Esophagus muscularis mucosa (tissue), 4 donors: ENCODE measurements around the gene HSPB6. TPM values are rescaled to one million over a fixed set of nuclear protein-coding genes. Genes with fewer than 3 reads are reported as not detected.

ENCODE experiments used
- DNase-seq: peaks from one replicate; pipeline ENCODE4 v3.0.0-alpha.2; 2017; ENCODE audit errors: extremely low spot score
- H3K27ac ChIP-seq, 4 donors: fragments of 200-600 bp; sonication (generic); replicated peaks in 1 of 4; 1 replicate in 3 of 4; 2 replicates in 1 of 4; pipeline ENCODE4 v1.5.1; 2016 to 2019; ENCODE audit warnings: mild to moderate bottlenecking in 1 of 4
- H3K27me3 ChIP-seq, 4 donors: fragments of 200-600 bp; sonication (generic); one replicate each; pipeline versions ENCODE4 v1.5.1 to v1.6.0; 2016 to 2019
- H3K36me3 ChIP-seq, 4 donors: fragments of 200-600 bp; sonication (generic); one replicate each; pipeline ENCODE4 v1.5.1; 2016 to 2019
- H3K4me1 ChIP-seq, 4 donors: fragments of 200-600 bp; sonication (generic); one replicate each; pipeline ENCODE4 v1.5.1; 2016 to 2019
- H3K4me3 ChIP-seq, 4 donors: fragments of 200-600 bp; sonication (generic); 1 replicate in 2 of 4; 2 replicates in 2 of 4; pipeline ENCODE4 v1.5.1; 2016 to 2019; ENCODE audit warnings: mild to moderate bottlenecking in 4 of 4, moderate library complexity in 1 of 4
- H3K9me3 ChIP-seq, 4 donors: fragments of 200-600 bp; sonication (generic); 1 replicate in 3 of 4; 2 replicates in 1 of 4; pipeline ENCODE4 v1.5.1; 2016 to 2019
- EP300 ChIP-seq: sonication (generic); formaldehyde crosslinking; IDR thresholded peaks from one replicate; pipeline ENCODE4 v1.6.1; 2017; ENCODE audit warnings: antibody characterized with exemption
- POLR2A ChIP-seq: fragments of 450-650 bp; IDR thresholded peaks from one replicate; pipeline ENCODE4 v1.6.1; 2017; ENCODE audit warnings: antibody characterized with exemption, moderate library complexity, mild to moderate bottlenecking, low read depth
- POLR2AphosphoS5 ChIP-seq, 2 donors: sonication (generic); formaldehyde crosslinking; IDR thresholded peaks; one replicate each; pipeline ENCODE4 v1.6.1; 2017; ENCODE audit warnings: antibody characterized with exemption in 2 of 2
- WGBS: methylation state at CpG from one replicate; pipeline ENCODE4 v1.1.5; 2018; 5-methylcytosine and 5-hydroxymethylcytosine counted together
- intact Hi-C: fragments of 100-400 bp; cut with DNase I; formaldehyde crosslinking; loops from one replicate; pipeline ENCODE4 v1.15.1; 2023
- total RNA-seq, 4 donors: library from RNA; depleted of rRNA; stranded (reverse); fragments of >200 nt; gene quantifications; one replicate each; pipeline versions ENCODE4 v1.1.0 to v1.2.1, GENCODE V29; 2016
- TF ChIP-seq, protein P1 (sequence below), 3 experiments: fragments of 200-600 bp in 2 of 3; fragments of 450-650 bp in 1 of 3; sonication (generic) in 2 of 3; IDR thresholded peaks; one replicate each; pipeline ENCODE4 v1.5.1; 2017 to 2019; ENCODE audit warnings: antibody characterized with exemption in 3 of 3, mild to moderate bottlenecking in 2 of 3, moderate library complexity in 1 of 3

HSPB6 gene
- total RNA-seq, 4 donors from 2014 or later: 64.4 to 146 (median 105) TPM

DNA sequence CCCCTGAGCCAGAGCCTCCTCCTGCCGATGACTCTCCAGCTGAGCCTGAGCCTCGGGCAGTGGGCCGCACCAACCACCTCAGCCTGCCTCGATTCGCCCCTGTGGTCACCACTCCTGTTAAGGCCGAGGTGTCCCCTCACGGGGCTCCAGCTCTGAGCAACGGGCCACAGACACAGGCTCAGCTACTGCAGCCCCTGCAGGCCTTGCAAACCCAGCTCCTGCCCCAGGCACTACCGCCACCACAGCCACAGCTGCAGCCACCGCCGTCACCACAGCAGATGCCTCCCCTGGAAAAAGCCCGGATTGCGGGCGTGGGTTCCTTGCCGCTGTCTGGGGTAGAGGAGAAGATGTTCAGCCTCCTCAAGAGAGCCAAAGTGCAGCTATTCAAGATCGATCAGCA lies 35.5 kb downstream of the HSPB6 start:
- peaks cover 14 to 38% (median 27%) of the 10 kb centered on the region in 4 donors for H3K4me1 ChIP-seq
- no peak for TF ChIP-seq POLR2AphosphoS5 (IDR thresholded peaks at IDR 0.05)
- TF ChIP-seq POLR2A: no peak
- no peak for TF ChIP-seq EP300
- TF ChIP-seq, protein P1, sequence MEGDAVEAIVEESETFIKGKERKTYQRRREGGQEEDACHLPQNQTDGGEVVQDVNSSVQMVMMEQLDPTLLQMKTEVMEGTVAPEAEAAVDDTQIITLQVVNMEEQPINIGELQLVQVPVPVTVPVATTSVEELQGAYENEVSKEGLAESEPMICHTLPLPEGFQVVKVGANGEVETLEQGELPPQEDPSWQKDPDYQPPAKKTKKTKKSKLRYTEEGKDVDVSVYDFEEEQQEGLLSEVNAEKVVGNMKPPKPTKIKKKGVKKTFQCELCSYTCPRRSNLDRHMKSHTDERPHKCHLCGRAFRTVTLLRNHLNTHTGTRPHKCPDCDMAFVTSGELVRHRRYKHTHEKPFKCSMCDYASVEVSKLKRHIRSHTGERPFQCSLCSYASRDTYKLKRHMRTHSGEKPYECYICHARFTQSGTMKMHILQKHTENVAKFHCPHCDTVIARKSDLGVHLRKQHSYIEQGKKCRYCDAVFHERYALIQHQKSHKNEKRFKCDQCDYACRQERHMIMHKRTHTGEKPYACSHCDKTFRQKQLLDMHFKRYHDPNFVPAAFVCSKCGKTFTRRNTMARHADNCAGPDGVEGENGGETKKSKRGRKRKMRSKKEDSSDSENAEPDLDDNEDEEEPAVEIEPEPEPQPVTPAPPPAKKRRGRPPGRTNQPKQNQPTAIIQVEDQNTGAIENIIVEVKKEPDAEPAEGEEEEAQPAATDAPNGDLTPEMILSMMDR (IDR thresholded peaks at IDR 0.05): no peak
- H3K36me3 ChIP-seq: peaks cover 55 to 69% (median 68%) of the 10 kb centered on the region in 4 donors
- WGBS: 100% methylated on average over 2 of the region's 16 CpGs
- H3K4me3 ChIP-seq: no peak overlapping the region
- no peak for DNase-seq
- intact Hi-C loops: no loop called here
- no peaks in the 10 kb centered on the region for H3K27me3 ChIP-seq
- H3K27ac ChIP-seq: no peak overlapping the region
- H3K9me3 ChIP-seq: no peaks in the 10 kb centered on the region

DNA sequence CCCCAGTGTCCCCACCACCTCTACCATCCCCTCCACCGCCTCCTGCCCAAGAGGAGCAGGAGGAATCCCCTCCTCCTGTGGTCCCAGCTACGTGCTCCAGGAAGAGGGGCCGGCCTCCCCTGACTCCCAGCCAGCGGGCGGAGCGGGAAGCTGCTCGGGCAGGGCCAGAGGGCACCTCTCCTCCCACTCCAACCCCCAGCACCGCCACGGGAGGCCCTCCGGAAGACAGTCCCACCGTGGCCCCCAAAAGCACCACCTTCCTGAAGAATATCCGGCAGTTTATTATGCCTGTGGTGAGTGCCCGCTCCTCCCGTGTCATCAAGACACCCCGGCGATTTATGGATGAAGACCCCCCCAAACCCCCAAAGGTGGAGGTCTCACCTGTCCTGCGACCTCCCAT lies 36.2 kb downstream of the HSPB6 start:
- H3K4me1 ChIP-seq: peaks cover 21 to 46% (median 34%) of the 10 kb centered on the region in 4 donors
- H3K27ac ChIP-seq: no peak overlapping the region
- H3K36me3 ChIP-seq: peaks cover 48 to 62% (median 61%) of the 10 kb centered on the region in 4 donors
- DNase-seq: no peak
- H3K4me3 ChIP-seq: no peak overlapping the region
- WGBS: 80% methylated on average over 16 of the region's 17 CpGs
- intact Hi-C loops: no loop called here
- TF ChIP-seq, protein P1 (IDR thresholded peaks at IDR 0.05): no peak
- TF ChIP-seq EP300: no peak
- H3K27me3 ChIP-seq: no peaks in the 10 kb centered on the region
- no peaks in the 10 kb centered on the region for H3K9me3 ChIP-seq

DNA sequence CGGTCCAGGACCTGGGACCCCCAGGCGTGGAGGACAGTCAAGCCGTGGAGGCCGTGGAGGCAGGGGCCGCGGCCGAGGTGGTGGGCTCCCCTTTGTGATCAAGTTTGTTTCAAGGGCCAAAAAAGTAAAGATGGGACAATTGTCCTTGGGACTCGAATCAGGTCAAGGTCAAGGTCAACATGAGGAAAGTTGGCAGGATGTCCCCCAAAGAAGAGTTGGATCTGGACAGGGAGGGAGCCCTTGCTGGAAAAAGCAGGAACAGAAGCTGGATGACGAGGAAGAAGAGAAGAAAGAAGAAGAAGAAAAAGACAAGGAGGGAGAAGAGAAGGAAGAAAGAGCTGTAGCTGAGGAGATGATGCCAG lies 36.7 kb downstream of the HSPB6 start:
- no peak for DNase-seq
- Histone ChIP-seq H3K36me3 (peaks cover 43 to 57% (median 56%) of the 10 kb centered on the region in 4 donors), H3K4me1 (peaks cover 24 to 51% (median 39%) of the 10 kb centered on the region in 4 donors), H3K4me3 (no peak overlapping the region), H3K9me3 (no peaks in the 10 kb centered on the region), H3K27me3 (no peaks in the 10 kb centered on the region), H3K27ac (no peak overlapping the region)
- TF ChIP-seq, protein P1 (IDR thresholded peaks at IDR 0.05): no peak
- TF ChIP-seq EP300: no peak
- no peak for TF ChIP-seq POLR2A
- no peak for TF ChIP-seq POLR2AphosphoS5 (IDR thresholded peaks at IDR 0.05)
- intact Hi-C loops: no loop called here
- WGBS: 93% methylated on average over 9 of the region's 9 CpGs

DNA sequence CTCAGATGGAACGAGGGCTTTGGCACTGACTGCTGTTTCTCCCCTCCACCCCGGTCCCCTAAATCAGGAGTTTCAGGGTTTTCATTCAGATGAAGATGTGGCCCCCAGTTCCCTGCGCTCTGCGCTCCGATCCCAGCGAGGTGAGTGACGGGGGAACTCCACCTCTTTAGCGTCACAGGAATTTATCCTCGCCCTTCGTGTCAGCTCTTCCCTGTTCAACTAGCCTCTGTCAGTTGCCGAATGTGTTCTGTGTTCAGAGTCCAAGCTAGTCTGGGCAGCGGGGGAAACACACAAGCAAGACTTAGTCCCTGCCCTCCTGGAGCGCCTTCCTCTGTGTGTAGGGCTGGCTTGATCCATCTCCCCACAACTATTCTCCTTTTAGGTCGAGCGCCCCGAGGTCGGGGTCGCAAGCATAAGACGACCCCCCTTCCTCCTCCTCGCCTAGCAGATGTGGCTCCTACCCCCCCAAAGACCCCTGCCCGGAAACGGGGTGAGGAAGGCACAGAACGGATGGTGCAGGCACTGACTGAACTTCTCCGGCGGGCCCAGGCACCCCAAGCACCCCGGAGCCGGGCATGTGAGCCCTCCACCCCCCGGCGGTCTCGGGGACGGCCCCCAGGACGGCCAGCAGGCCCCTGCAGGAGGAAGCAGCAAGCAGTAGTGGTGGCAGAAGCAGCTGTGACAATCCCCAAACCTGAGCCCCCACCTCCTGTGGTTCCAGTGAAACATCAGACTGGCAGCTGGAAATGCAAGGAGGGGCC lies 37.2 kb downstream of the HSPB6 start:
- Histone ChIP-seq H3K27me3 (no peaks in the 10 kb centered on the region), H3K9me3 (no peaks in the 10 kb centered on the region), H3K4me3 (peak overlapping the region in 3 of 4 donors; percentile 76 to 89 (median 86)), H3K27ac (peak overlapping the region; percentile 87 to 94 (median 92)), H3K4me1 (peaks cover 24 to 51% (median 40%) of the 10 kb centered on the region in 4 donors), H3K36me3 (peaks cover 37 to 51% (median 50%) of the 10 kb centered on the region in 4 donors)
- TF ChIP-seq, protein P1 (IDR thresholded peaks at IDR 0.05): no peak
- no peak for DNase-seq
- intact Hi-C loops: loop anchor here (5.0 kb wide), 1 partner anchor 172 kb away; the partner anchor contains the start of gene TMEM147
- WGBS: 82% methylated on average over 27 of the region's 32 CpGs
